GM23248 (cell line): ENCODE data around the gene BRI3BP.

Experiments
- EZH2 ChIP-seq: fragments of 200-600 bp; sonication (generic); IDR thresholded peaks from 2 replicates; pipeline ENCODE4 v1.6.1; 2018; ENCODE audit warnings: antibody characterized with exemption, mild to moderate bottlenecking; ENCODE audit not compliant: insufficient read depth, poor library complexity, severe bottlenecking
- EZH2phosphoT487 ChIP-seq: fragments of 200-600 bp; sonication (generic); IDR thresholded peaks from 2 replicates; pipeline ENCODE4 v1.6.1; 2018; ENCODE audit warnings: antibody characterized with exemption, moderate library complexity, mild to moderate bottlenecking, low read depth; ENCODE audit not compliant: insufficient read depth

GRCh38 chr12:125070112-125070511 lies 76.7 kb downstream of the BRI3BP start:
- TF ChIP-seq EZH2phosphoT487 (no peak), EZH2 (no peak)
